ENCODE measurements around the gene MGST3. TPM values are rescaled to one million over a fixed set of nuclear protein-coding genes. Genes with fewer than 3 reads are reported as not detected.

The MGST3 gene
- total RNA-seq, 1 experiment from 2014 or later = 87.7 TPM

- no peak overlapping the region for H3K27ac Mint-ChIP-seq
- H2BK15ac ChIP-seq (ENCODE audit: low read depth, low read length) = no peak overlapping the region
- no peak overlapping the region for H3K4me2 ChIP-seq (ENCODE audit: insufficient read depth, insufficient read length, low read length)
- TF ChIP-seq, protein P1, sequence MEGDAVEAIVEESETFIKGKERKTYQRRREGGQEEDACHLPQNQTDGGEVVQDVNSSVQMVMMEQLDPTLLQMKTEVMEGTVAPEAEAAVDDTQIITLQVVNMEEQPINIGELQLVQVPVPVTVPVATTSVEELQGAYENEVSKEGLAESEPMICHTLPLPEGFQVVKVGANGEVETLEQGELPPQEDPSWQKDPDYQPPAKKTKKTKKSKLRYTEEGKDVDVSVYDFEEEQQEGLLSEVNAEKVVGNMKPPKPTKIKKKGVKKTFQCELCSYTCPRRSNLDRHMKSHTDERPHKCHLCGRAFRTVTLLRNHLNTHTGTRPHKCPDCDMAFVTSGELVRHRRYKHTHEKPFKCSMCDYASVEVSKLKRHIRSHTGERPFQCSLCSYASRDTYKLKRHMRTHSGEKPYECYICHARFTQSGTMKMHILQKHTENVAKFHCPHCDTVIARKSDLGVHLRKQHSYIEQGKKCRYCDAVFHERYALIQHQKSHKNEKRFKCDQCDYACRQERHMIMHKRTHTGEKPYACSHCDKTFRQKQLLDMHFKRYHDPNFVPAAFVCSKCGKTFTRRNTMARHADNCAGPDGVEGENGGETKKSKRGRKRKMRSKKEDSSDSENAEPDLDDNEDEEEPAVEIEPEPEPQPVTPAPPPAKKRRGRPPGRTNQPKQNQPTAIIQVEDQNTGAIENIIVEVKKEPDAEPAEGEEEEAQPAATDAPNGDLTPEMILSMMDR (conservative IDR thresholded peaks at IDR 0.05) = no peak
- H3K79me2 ChIP-seq (ENCODE audit: insufficient read depth, low read length) = no peaks in the 10 kb centered on the region
- H3K27ac ChIP-seq (ENCODE audit: insufficient read length, low read depth, low read length) = no peak overlapping the region
- no peak overlapping the region for H2BK12ac ChIP-seq (ENCODE audit: insufficient read length, low read depth, low read length)
- H3K23ac ChIP-seq (ENCODE audit: insufficient read length, low read depth, low read length) = no peak overlapping the region
- no peaks in the 10 kb centered on the region for H3K9me3 ChIP-seq (ENCODE audit: control insufficient read depth, low read depth, low read length)
- no peak overlapping the region for H3K9ac ChIP-seq (ENCODE audit: extremely low read depth, insufficient read length, low read length)
- peaks cover 10% of the 10 kb centered on the region for H3K27me3 Mint-ChIP-seq (ENCODE audit: low read depth)
- H3K79me1 ChIP-seq (ENCODE audit: insufficient read depth, low read depth, low read length, poor library complexity, severe bottlenecking) = no peaks in the 10 kb centered on the region
- peaks cover 17 to 23% of the 10 kb centered on the region in 2 experiments for H3K4me1 Mint-ChIP-seq
- H3K4ac ChIP-seq (ENCODE audit: low read depth, low read length) = no peak overlapping the region
- WGBS (ENCODE audit: extremely low coverage, insufficient read length, low lambda C conversion rate) = no CpG with 5 or more reads among the region's 1 CpG
- no peaks in the 10 kb centered on the region for H4K20me1 ChIP-seq (ENCODE audit: control insufficient read depth, insufficient read depth, insufficient read length)
- no peak overlapping the region for H3K4me3 Mint-ChIP-seq
- H2BK120ac ChIP-seq (ENCODE audit: low read depth, low read length, poor library complexity, severe bottlenecking) = no peak overlapping the region
- H2AFZ ChIP-seq (ENCODE audit: low read length) = no peak overlapping the region
- H4K91ac ChIP-seq (ENCODE audit: insufficient read length, low read depth, low read length) = no peak overlapping the region
- DNase-seq = no peak
- H3K56ac ChIP-seq (ENCODE audit: insufficient read length, low read depth, low read length) = no peak overlapping the region
- H2BK20ac ChIP-seq (ENCODE audit: low read depth, low read length, poor library complexity, severe bottlenecking) = no peak overlapping the region
- no peak overlapping the region for H2BK5ac ChIP-seq (ENCODE audit: insufficient read length, low read length)
- H4K8ac ChIP-seq (replicated peaks; ENCODE audit: insufficient read length, low read depth, low read length) = no peak overlapping the region
- H3K4me1 ChIP-seq (ENCODE audit: insufficient read depth, low read length) = peaks cover 5% of the 10 kb centered on the region; the same call in 1 of the 2 replicates
- H3K27me3 ChIP-seq (ENCODE audit: insufficient read depth, low read length) = no peaks in the 10 kb centered on the region
- no peak overlapping the region for H3T11ph ChIP-seq (ENCODE audit: low read length)
- peaks cover 0 to 4% (median 0%) of the 10 kb centered on the region in 3 experiments; a peak in 1 of 7 replicates for H3K36me3 Mint-ChIP-seq (ENCODE audit: insufficient read depth in 1 of 3, low read depth in 3 of 3)
- H2AK5ac ChIP-seq (ENCODE audit: insufficient read length, low read length) = no peak overlapping the region
- H3K18ac ChIP-seq (ENCODE audit: insufficient read length, low read depth, low read length) = no peak overlapping the region
- H4K5ac ChIP-seq (ENCODE audit: insufficient read length, low read depth, low read length) = no peak overlapping the region
- no peak overlapping the region for H3K14ac ChIP-seq (ENCODE audit: insufficient read depth, low read length)
- no peaks in the 10 kb centered on the region for H3K23me2 ChIP-seq (ENCODE audit: insufficient read length, low read depth, low read length, poor library complexity, severe bottlenecking)
- peaks cover 0 to 4% of the 10 kb centered on the region in 2 experiments; a peak in 2 of 5 replicates for H3K9me3 Mint-ChIP-seq
Observed at GRCh38 chr1:165619647-165620151, 11.3 kb upstream of the MGST3 start.

All from H9 (cell line).